NCI-H748 (cell line): ENCODE results near the gene SH3BP5L.
"Not testable (repeated sequence)": the region's sequence is repeated elsewhere in the genome, so short reads cannot be mapped to it uniquely, and the experiment has no call there.

ENCODE experiments used
- DNase-seq: peaks from one replicate; lab custom pipeline; 2025; ENCODE audit not compliant: unreplicated experiment; lab: John Stamatoyannopoulos, UW

Gene SH3BP5L

DNA sequence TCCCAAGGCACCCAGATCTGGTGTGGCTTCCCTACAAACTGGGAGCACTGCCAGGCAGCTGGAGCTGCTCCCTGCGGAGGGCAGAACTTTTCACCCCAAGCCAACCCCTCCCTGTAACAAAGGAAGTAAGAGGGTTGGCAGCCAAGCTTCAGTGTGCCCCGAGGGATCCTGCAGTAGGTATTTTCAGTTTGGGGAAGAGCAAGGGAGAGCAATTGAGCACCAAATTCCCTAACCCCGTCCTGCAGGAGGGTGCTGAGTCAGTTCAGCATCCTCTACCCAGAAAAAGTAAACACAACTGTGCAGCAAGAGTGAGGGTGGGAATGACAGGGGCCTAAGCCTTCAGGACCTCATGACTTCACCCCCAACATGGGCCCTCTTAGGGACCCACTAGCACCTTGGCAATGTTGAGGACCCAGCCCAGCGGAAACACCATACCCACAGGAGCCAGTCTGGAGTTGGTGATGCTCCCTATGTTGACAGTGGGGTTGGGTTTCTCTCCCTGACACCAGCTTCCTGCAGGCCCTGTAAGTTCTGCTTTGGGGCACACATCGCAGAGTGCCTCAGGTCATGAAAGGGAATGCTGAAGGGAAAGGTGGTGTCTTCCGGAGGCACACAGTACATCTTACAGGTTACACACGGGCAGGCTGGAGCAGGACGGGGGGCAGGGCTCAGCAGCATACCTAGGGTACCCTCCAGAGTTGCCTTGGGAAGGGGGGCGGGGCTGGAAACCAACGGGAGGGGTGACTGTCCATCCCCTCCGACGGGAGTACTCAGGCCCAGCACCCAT, 14.8 kb downstream of the SH3BP5L start:
- DNase-seq, result no peak

DNA sequence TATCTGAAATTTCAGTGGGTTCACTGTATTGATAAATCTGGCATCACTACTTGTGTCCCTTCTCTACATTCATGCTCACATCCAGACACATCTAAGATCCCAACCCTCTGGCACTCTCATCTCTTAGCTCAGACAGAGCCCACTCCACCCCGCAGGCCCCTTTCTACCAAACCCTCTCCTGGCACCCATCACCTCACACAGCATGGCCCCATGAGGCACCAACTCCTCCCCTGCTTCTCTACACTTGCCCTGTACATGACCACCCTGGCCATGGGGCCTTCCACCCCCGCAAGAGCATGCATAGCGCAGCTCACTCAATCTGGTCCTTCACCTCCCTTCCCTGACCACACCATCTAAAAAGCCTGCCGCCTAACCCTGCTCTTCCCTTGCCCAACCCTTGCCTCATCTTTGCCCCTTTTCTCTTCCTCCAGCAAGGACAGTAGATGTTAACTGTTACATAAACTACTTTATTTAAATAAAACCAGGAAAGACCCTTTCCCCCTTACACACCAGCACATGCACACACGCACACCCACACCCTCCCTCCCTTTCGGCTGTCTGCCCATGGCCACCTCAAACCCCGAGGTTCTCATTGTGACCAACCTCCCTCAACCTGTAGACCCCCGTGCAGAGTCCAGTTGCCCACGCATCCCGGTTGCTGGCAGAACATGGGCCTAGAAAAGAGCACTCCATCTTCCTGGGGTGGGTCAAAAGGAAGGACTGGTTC, 15.6 kb downstream of the SH3BP5L start:
- no peak for DNase-seq

DNA sequence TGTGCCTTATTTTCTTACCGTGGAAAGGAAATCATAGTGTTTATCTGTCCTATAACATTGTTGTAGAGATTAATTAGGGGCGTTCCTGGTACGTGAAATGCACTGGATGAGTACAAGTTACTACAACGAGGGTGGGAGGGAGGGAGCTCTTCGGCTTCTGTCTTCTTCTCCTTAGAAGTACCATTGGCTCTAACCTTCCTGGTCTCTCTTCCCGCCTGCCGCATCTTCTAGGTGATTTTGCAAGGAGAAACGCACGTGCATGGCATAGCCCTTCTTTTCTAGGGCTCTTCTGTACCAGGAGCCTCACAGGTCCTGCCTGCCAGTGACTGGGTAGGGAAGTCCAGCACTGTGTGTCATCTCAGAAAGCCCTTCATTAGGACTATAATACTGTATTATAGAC, 16.8 kb downstream of the SH3BP5L start:
- DNase-seq, result no peak

DNA sequence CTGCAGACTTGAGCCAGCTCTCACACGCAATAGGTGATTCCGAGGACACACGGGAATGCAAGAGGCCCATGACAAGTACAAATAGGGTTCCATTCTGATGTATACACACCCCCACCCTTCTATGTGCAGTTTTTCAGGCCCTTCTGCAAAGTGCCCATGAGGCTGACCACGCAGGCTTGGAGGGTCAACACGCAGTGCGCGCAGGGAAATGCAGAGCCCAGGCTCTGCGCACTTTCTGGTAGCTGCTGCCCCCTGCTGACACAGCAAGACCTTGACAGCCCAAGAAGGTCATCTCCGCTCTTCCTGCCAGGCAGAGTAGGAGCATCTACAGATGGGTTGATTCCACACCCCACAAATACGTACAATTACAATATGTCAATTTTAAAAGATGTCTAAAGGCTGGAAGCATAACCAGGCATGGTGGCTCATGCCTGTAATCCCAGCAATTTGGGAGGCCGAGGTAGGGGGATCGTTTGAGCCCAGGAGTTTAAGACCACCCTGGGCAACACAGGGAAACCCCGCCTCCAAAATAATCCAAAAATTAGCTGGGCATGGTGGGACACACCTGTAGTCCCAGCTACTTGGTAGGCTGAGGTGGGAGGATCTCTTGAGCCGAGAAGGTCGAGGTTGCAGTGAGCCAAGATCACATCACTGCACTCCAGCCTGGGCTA, 18.5 kb downstream of the SH3BP5L start:
- peak; percentile 68 for DNase-seq

DNA sequence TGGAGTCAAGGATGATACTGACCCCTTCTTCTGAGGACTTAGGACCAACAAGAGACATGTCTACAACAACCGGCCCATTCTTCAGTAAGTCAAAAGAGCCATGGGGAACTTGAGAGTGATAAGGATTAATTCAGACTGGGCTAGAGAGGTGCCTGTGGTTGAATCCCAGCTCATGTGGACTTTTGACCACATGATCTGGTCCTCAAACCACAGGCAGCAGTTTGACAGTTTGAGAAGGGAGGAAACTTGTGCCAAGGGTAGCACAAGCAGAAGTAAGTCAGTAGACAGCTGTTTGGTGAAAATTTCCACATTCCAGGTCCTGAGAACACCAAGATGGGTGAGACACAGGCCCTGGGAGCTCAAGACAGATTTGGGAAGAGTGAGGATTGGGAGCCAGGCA, 19.8 kb downstream of the SH3BP5L start:
- no peak for DNase-seq

DNA sequence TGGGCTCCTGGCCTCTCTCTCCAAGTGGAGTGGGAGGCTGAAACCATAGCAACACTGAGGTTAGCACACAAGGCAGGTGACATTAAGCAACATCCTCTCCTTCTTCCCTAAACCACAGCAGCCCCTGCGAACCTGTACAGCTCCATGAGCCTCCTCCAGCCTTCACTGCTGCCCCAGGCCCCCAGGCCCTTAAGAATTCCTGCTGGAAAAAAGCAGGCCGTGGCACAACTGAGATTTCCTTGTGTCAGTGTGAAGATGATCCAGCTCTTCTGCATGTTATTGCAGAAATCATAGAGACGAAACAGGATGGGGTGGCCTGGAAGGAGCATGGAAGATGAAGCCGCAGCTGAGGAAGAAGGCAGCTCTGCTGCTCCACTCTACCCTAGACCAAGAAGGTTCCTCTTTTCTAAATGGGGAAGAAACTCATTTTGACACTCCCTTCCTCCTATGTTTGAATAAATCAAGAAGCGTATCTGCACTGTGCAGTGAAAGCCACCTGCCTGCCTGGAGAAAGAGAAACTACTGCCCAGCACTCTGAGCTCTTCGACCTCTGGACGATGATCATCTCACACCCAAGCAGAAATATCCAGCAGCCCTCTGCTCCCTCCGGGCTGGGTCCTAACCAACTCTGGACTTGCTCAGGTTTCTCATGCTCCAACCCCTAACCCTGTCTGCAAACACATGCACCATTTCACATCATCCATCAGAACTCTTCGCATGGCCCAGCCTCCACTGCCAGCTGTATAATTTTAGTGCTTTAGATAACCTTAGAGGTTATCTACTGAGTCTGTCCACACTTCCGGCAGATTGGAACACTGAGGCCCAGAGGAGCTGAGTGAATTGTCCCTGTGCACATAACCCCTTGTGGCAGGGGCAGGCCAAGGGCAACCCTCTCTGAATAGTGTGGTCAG, 20.7 kb downstream of the SH3BP5L start:
- no peak for DNase-seq

DNA sequence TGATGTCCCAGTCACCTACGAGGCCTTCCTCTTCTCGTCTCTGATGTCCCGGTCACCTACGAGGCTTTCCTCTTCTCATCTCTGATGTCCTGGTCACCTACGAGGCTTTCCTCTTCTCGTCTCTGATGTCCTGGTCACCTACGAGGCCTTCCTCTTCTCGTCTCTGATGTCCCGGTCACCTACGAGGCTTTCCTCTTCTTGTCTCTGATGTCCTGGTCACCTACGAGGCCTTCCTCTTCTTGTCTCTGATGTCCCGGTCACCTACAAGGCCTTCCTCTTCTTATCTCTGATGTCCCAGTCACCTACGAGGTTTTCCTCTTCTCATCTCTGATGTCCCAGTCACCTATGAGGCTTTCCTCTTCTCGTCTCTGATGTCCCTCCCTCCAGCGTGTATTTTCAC, 22.2 kb downstream of the SH3BP5L start:
- DNase-seq, result not testable (repeated sequence)

DNA sequence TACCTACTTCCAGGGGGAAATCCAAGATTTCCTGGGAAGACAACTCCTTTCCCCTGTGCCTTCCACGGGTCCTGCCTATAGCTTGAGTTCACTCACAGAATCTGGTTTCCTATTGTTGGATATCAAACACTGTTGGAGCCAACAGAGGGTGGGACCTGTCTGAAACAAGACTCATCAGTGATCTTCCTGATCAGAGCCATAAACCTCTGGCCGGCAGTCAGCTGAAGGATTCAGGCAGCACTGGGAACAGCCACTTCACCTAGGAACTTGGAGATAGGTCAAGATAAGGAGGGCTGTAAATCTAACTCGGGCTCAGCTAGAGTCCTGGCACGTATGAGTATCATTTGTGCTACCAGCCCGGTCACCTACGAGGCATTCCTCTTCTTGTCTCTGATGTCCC, 23.3 kb downstream of the SH3BP5L start:
- DNase-seq, result no peak

DNA sequence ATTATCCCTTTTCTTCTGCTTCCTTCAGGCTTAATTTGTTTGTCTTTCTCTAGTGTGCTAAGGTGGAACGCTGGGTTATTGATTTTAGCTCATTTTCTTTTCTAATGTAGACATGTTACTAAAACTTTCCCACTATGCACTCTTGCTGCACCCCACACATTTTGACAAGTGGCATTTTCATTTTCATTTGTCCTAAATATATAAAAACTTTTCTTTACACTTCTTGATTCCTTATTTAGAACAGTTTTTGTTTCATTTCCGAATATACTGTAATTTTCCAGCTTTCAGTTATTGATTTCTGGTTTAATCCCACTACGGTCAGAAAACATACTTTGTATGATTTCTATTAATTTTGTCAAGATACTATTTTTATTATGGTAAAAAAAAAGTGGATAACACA, 25.3 kb downstream of the SH3BP5L start:
- no peak for DNase-seq

DNA sequence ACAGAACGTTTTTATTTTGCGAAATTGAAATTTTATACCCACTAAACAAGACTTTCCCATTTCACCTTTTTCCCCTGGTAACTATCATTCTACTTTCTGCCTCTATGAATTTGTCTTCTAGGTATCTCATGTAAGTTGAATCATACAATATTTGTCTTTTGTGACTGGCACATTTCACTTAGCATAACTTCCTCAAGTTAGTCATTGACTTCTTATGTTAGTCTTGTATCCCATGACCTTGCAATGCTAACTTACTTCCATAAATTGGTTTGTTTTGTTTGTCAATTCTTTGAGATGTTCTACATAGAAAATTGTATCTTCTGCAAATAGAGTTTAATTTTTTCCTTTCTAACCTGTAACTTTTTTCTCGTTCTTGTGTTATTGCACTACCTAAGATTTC, 26.9 kb downstream of the SH3BP5L start:
- DNase-seq, result no peak

DNA sequence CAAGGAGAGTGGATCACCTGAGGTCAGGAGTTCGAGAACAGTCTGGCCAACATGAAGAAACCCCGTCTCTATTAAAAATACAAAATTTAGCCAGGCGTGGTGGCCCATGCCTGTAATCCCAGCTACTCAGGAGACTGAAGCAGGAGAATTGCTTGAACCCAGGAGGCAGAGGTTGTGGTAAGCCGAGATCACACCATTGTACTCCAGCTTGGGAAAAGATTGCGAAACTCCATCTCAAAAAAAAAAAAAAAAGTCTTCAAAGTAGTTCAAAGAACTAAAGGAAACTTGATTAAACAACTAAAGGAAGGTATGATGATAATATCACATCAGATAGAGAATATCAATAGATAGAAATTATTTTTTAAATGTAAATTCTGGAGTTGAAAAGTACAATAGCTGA, 31.1 kb downstream of the SH3BP5L start:
- not testable (repeated sequence) for DNase-seq

DNA sequence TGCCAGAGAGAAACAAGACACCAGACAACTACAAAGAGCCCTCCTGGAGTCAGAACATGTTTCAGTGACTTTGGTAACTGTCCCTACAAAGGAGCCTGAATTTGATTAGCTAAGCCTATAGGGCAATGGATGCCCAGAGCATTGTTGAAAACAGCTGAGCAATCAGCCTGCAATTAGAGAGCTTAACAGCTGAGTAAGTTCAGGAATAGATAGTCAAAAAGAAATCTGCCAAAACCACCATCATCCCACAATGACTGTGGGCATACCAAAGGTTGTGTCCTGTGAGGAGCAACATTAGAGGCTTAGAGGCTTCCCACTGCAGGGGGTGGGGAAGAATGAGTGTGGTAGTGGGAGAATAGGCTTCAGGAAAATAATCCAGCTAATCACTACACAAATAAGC, 32.1 kb downstream of the SH3BP5L start:
- no peak for DNase-seq

DNA sequence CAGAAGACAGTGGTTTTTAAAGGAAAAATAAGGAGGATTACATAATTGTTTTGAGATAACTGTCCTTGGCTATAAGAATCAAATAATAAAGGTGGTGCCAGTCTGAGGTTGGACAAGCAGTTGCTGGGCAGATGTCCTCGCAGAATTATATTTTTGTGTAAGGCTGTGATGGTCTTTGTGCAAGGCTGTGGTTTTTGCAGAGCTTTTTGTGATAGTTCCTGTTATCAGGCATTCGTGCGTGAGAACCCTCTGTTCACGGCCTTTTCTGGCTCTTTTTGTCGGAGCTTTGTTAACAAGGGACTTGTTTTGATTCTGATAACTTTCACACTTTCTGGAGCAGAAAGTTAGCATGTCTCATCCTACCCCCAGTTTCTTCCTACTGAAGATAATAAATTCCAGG, 33.4 kb downstream of the SH3BP5L start:
- no peak for DNase-seq

DNA sequence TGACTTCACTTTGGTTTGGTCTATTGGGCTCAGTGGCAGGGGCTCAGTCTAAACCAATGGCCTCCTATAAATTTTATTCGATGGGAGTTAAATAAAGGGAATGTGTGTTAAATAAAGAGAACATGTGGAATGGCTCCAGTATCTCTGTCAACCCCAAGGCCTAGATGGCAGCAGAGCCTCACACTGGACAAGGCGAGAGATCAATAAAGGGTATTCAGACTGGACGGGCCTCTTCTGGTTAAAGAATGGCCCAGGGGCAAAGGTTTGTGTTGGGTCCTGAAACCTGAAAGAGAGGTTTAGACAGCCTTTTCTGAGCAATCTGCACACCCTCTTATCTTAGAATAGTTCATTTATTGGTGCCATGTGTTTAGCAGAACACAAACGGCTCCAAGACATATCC, 34.7 kb downstream of the SH3BP5L start:
- DNase-seq, result no peak

DNA sequence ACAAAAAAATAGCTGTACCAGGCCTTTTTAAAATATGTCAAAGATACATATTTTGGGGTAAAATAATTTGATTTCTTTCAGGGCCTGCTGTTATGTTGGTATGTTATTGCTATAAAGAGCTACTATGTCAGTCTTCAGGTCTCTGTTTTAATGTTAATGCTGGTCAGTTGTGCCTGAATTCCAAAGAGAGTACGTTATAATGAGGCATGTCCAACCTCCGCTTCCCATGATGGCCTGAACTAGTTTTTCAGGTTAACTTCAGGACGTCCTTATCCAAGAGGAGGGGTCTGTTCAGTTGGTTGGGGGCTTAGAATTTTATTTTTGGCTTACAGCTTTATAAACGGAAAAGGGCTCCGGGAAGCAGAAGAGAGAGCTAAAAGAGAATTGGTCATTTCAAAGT, 35.3 kb downstream of the SH3BP5L start:
- no peak for DNase-seq

DNA sequence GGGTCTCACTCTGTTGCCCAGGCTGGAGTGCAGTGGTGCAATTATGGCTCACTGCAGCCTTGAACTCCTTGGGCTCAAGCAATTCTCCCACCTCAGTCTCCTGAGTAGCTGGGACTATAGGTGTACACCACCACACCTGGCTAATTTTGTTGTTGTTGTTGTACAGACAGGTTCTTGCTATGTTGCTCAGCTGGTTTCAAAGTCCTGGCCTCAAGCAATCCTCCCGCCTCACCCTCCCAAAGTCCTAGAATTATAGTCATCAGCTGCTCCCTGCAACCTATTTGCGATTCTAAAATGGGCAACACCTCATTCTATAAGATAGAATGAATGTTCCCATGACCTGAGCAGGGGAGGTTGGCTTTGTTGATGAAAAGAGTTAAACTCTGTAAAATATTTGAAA, 36.4 kb downstream of the SH3BP5L start:
- not testable (repeated sequence) for DNase-seq

DNA sequence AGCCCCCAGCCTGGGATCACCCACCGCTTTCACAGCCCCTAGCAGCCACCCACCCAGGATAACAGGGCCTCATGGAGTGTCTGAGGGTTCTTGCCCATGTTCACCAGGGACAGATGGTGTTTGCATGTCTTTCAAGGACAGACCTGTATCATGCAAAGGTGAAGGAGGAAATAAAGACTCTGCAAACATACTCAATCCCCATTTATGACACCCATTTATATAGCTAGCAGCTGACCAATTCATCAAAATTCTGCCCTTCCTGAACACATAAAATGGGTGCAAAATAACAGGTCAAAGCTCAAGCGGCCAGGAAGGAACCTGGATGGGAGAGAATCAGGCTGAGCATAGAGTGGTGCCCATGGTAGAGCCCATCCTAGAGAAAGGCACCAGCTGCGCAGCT, 37.4 kb downstream of the SH3BP5L start:
- no peak for DNase-seq

DNA sequence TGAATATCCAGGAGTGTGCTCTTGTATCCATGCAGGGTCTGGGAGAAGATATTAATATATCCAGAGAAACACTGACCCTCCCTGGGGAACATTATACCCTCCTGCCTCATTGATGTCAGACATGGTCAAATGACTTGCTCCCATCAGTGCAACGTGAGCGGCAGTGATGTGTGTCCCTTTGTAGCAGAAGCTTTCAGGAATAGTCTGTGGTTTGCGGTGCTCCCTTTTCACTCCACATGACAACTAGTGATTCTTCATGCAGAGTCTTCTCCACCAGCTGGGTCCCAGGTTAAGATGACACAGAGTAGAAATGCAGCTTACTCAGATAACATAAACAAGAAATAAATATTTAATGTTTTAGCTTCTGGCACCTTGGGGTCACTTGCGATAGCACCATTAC, 38.3 kb downstream of the SH3BP5L start:
- DNase-seq, result no peak

DNA sequence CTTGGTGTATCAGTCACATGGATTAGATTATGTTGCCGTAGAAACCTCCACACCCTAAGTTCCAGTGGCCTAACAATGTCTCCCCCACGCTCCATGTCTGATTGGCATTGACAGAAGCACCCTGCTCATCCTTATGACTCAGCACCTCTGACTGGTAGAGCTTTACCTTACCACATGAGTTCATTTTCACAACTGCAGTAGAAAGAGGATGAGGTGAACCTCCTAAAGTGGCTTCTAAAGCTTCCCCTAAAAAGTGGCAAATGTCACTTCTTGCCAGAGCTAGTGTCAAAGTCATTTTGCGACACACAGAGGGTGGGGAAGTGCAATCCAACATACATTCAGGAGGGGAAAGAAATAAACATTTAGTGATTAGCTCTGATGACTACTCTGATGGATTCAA, 39.6 kb downstream of the SH3BP5L start:
- DNase-seq, result peak; percentile 11

DNA sequence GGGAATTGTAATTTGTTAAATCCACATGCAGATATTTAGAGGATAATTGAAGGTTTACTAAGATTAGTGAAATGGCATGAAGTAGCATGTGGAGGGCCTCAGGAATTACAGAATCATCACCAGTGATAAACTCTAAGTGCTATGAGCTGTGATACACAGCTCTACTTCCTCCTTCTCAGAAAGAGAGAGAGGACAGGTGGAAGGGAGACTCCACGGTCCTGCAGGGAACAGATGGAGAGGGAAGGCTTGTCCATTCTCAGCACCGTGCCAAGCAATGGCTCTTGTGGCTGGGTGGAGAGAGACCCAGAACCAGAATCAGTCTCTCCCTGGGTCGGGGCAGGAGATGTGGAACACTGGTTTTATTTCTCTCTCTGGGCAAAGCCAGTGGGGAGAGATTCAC, 42.3 kb downstream of the SH3BP5L start:
- DNase-seq, result no peak
